Effector CD8-positive, alpha-beta T cell (primary cell): ENCODE measurements around the gene RUNDC1.
"Not testable (repeated sequence)": the region's sequence is repeated elsewhere in the genome, so short reads cannot be mapped to it uniquely, and the experiment has no call there.

ENCODE experiments used
- DNase-seq: peaks from one replicate; lab custom pipeline; 2025; lab: John Stamatoyannopoulos, UW

RUNDC1 gene

DNA sequence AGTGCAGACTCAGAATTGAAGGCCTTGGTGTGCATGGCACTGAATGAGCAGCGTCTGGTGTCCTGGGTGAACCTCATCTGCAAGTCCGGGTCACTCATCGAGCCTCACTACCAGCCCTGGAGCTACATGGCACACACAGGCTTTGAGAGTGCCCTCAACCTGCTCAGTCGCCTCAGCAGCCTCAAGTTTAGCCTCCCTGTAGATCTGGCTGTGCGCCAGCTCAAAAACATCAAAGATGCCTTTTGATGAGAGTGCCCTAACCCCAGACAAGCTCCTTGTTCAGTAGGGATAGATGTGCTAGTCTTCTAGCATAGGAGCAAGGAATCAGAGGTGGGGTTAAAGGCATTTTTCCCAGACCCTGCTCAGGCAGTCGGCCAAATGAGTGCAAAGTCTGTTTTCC is 11.1 kb downstream of the RUNDC1 start:
- no peak for DNase-seq

DNA sequence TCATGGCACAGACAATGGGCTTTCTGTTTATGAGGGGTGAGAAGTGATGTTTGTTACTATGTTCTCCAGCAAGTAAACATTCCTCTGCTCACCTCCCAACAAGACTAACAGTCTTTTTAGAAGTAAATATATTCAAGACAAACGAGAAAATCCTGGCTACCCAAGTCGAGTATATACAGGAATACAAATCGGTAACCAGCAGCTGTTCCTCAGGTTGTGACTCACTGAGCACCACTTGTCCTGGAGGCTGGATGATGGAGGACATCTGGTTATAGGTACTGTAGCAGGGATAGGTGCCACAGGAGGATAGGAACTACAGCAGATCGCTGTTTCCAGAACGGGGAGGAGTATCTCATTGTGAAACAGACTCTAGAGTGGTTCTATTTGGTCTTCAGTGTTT is 12.5 kb downstream of the RUNDC1 start:
- no peak for DNase-seq

DNA sequence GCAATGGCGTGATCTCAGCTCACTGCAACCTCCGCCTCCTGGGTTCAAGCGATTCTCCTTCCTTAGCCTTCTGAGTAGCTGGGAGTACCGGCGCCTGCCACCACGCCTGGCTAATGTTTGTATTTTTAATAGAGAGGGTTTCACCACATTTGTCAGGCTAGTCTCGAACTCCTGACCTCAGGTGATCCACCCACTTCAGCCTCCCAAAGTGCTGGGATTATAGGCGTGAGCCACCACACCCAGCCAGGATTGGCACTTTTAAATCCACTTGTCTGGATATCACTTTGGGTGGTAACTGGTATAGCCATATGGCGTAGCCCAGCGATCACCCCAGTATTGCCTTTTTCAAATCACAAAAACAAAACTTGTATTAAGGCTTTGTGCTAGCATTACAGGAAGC is 13.5 kb downstream of the RUNDC1 start:
- not testable (repeated sequence) for DNase-seq

DNA sequence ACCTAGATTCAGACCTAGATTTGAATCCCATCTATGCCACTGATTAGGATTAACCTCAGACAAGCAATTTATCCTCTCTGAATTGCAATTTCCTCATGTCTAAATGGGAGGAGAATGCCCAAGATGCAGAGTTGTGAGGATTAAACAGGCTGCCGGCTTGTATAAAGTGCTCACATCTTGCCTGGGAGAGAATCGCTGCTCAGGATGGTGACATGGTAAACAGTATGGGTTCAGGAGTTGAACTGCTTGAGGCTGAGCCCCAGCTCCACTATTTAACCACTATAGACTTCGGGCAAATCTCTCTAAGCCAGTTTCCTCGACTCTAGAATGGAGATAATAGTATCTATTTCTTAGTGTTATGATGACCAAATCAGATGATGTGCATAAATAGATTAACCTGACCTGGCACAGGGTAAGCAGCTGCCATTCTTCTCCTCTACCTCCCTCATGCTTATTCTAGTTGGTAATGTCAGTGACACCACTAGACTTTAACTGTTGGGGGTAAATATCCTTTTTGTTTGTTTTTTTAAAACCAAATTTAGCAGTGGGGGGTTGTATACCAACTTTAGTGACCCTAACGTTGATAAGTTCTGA is 17.1 kb downstream of the RUNDC1 start:
- no peak for DNase-seq

DNA sequence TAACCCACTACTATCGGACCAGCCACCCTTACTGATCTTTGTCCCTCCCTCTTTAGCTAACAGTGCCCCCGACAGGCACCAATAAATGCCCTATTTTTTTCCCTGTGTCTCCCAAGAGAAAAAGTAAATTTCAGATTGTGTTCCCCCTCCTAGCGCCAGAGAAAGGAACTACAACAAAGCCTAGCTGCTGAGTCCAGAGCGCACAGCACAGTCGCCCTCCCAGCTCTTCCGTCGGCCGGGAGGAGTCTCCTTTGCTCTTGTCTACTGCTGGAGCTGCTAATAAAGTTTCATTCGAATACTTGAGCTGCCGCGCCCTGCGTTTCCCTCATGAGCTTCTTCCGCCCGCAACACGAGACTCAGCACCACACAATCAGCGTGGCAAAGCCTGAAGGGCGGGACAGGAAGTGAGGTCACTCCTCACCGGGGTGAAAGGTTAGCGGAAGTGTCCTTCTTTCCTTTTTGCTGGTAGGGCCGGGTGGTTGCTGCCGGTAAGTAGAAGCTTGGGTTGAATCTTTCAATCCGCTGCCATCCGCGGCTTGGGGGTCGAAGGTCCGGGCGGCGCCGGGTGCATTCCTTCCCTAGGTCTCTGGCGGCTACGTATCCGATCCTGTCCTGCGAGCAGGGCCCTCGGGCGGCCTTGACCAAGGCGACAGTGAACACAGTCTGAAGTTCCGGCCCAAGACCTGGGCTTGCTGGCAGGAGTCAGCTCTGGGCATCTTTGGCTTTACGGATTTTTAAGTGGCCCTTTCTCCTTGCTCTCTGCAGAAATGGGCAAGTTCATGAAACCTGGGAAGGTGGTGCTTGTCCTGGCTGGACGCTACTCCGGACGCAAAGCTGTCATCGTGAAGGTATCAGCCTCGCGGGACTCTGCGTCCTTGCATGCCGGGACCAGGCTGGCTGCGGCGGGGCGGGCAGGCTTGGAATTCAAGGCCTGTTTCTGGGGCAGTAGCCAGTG is 17.9 kb downstream of the RUNDC1 start, which contains the start of gene RPL27:
TSS of gene RPL27 (plus strand) at position 436 of the 955 bp plus-strand sequence. CDS start at position 768, 332 bp downstream.
- DNase-seq: peak; percentile 95

DNA sequence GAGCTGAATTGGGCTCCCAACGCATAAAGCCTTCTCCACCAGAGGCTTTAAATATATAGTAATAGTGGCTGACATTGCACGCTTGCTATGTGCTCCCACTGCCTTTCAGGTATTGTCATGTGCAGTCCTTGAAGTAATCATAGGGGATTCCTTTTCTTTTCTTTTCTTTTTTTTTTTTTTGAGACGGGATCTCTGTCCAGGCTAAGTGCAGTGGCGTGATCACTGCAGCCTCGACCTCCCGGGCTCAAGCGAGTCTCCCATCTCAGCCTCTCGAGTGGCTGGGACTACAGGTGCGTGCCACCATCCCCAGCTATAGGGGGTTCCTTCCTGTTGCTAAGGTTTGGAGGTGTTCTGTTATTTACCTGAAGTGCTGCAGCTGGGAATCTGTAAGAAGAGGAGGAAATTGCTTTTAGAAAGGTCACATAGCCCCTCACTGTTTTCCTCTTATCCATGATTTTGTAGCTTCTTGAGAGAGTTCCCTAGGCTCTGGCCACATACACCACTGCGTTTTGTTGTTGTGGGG is 18.7 kb downstream of the RUNDC1 start:
- DNase-seq: no peak

DNA sequence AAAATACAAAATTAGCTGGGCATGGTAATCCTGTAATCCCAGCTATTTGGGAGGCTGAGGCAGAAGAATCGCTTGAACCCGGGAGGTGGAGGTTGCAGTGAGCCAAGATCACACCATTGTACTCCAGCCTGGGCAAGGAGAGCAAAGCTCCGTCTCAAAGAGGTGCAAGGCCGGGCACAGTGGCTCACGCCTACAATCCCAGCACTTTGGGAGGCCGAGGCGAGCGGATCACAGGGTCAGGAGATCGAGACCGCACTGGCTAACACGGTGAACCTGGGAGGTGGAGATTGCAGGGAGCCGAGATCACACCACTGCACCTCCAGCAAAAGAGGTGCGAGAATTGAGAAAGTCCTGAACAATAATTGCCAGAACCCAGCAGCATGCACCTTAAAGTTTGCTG is 20.5 kb downstream of the RUNDC1 start:
- DNase-seq: not testable (repeated sequence)

DNA sequence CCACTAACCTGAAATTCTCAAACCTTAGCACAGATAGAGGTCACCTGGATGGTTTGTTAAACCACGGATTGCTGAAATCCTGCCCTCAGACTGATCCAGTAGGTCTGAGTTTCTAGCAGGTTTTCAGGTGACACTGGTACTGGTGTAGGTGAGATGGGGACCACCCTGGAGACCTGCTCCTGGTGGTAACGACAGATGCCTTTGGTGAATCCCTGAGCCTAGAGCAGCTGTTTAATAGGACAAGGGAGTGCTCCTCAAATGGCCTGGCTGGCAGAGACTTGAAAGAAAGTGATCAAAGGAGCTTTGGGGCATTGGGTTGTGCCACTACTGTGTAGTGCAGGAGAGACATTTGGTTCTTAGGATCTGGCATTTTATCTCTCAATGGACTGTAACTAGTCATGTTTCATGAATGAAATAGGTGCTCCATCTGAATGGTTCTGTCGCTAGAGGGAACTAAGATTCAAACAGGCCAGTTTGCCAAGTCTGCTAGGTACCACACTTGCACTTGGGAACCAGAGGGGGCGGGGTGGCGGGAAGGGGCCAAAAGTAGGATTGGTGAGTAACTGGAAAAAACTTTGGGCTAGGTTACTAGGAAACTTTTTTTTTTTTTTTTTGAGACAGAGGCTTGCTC is 23.3 kb downstream of the RUNDC1 start:
- no peak for DNase-seq

DNA sequence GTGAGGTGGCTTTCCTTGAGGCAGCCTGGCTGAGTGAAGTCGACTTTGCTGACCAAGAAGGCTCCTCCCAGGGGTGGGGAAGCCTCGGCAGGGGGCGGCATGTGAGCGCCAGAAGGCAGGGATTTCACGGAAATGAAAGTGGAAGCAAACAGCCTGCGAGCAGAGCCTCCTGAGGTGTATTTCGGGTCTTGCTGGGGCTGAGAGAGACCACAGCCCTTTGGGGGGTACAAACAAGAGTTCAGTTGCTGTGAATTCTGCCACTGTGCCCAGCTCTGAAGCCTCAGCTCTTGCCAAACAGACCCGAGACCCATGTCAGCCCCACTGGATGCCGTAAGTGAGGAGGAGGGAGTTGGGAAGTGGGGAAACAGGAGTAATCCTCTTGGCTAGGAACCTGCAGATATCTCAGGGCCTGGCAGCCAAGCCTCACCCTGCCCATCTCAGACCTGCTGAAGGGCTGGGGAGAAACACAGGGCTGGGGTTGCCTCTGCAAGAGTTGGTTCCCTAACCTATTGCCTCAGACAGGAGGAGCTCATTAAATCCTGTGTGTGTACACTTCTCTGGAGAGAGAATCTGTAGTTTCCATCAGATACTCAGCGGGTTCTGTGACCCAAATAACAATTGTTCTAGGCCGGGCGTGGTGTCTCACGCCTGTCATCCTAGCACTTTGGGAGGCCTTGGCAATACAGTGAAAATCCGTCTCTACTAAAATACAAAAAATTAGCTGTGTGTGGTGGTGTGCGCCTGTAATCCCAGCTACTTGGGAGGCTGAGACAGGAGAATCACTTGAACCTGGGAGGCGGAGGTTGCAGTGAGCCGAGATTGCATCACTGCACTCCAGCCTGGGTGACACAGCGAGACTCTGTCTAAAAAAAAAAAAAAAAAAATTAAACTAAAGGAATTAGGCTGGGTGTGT is 26.5 kb downstream of the RUNDC1 start, which contains the start of gene IFI35:
TSS of gene IFI35 (plus strand) at position 146 of the 913 bp plus-strand sequence. CDS start at position 310, 164 bp downstream.
- peak; percentile 71 for DNase-seq

DNA sequence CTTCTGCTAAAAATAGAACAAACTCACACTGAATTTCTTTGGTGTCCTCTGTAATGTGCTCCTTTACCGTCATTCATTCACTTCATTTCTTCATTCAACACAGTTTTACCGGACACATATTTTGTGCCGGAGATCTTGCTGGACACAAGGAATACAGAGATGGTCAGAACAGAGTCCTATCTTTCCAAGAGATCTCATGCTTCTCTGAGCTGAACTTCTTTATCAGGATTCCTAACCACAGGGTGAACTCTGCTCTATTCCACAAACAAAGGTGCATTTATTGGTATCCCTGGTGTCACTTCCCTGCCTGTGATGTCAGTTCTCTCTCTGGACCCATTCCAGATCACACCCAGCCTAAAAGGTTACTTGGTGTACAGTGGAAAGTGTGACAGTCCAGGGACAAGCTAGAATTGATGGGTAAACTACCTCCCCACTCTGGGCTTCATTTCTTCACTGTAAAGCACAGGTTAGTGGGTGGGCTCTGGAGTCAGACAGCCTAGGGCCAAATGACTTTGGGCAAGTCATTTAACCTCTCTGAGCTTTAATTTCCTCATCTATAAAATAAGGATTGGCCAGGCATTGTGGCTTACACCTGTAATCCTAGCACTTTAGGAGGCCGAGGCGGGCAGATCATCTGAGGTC is 30.4 kb downstream of the RUNDC1 start:
- DNase-seq: no peak

DNA sequence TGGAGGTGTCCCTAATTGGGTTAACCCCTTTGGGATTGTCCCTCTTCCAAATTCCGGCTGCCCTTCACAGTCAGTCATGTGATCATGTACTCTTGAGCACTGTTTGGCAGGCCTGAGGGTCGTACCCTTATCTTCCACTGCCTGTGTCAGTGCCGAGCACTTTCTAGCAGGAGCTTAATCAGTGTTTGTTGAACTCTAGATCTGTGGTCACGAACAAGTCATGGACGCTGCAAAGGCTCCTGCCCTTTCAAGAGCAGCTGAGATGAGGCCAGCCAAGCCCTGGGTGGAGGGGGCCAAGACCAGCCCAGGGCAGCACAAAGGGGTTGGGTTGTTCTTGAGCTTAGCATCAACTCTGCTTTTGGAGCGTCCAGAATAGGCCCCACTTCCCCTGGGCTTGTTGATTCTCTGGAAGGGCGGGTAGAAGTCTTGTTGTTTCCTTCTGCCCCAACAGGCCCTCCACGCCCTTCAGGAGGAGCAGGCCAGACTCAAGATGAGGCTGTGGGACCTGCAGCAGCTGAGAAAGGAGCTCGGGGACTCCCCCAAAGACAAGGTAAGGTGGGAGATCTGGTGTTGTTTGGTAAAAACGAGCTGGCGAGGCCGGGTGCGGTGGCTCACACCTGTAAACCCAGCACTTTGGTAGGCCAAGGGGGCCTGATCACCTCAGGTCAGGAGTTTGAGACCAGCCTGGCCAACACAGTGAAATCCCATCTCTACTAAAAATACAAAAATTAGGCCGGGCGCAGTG is 31.5 kb downstream of the RUNDC1 start:
- DNase-seq: no peak

DNA sequence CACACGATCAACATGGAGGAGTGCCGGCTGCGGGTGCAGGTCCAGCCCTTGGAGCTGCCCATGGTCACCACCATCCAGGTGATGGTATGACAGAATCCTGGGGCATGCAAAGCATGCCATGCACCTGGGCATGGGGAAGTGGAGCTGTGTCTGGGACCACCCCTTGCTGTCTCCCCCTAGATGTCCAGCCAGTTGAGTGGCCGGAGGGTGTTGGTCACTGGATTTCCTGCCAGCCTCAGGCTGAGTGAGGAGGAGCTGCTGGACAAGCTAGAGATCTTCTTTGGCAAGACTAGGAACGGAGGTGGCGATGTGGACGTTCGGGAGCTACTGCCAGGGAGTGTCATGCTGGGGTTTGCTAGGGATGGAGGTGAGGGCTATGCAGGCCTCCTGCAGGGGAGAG is 32.9 kb downstream of the RUNDC1 start:
- DNase-seq: no peak

DNA sequence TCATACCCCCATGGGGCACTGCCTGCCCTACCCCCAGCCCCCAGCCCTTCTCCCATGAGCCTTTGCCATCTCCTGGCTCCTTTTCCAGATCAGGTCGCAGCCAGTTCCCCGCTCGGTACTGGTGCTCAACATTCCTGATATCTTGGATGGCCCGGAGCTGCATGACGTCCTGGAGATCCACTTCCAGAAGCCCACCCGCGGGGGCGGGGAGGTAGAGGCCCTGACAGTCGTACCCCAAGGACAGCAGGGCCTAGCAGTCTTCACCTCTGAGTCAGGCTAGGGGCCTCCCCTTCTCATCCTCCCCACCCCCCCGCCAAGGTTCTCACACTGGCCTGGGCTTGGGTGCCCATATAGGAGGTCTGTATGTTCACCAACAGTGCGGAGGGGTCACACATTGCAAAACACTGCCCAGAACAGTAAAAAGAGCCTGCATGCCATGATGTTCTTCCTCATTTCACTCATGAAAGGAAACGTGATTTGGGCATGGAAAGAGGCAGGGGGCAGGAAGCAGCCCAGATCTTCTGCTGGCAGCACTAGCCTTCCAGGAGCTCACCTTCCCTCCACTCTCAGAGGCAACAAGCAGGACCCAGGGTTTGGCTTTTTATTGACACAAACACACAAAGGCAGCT is 33.8 kb downstream of the RUNDC1 start:
- DNase-seq: no peak

DNA sequence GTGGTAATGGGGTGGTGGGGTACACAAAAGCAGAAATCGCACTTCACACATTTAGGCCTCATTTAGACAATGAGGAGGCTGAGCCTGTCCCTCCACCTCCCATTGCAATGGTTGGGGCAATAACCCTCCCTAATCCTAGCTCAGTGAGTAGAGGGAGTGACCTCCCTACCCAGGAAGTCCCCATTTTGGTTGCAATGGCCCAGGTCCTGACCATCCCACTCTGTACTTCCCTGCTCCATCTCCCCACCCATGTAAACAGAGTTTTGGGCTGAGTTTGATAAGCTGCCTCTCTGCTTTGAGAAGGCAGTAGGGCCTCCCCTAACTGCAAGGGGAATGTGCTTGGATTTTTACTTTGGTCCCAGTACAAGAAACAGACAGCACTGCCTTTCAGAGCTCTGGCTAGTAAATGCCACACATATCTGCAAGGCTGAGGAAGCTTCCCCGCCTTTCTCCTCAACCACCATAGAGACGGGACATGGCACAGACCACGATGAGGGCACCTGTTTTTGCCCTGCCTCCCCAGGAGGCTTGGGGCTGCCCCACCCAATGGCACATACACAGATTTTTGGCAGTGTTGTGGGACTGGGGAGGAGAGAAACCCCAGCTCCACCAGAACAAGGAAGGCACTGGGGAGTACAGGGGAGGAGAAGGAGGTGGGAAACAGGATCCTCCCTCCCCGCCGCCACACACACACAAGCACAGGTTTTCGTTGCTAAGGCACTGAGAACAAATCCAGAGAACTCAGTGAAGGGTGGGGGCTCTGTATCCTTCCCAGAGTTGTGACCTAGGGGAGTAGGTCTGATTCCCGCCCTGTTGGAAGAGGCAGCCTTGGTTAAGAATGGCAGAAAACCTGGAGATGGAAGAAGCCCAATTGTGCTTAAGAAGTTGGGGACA is 34.5 kb downstream of the RUNDC1 start:
- DNase-seq: no peak

DNA sequence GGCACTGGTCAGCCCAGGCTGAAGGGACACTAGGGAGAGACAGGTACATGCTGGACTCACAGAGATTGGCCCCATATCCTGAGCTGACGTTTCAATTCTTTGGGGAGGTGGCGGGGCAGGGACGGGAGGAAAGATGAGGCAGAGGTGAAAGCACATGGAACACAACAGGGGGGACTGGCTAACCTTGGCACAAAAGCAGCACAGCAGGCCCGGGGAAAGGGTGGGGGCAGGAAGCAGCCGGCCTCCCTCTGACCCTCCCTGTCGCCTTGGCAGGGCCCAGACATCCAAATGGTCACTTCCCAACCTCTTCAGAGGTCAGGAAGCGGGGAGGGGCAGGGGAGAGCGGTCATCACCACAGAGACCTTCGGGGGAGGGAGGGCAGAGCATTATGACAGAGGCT is 35.2 kb downstream of the RUNDC1 start:
- no peak for DNase-seq

DNA sequence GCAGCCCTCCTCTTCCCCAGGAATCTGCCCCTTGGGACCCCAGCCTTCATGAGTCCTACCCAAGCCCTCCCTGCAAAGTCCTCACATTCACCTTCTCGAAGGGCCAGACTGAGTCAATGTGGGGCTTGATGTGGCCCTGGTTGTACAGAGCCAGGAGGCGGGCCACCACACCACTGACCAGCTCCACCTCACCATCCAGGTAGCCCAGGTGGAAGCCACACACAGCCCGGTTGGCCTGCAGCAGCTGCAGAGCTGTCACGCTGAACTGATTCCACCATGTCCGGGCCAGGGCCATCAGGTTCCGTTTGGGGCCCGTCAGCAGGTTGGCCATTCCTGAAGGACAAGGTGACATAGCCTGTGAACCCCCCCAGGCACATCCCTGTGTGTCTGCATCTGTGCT is 35.9 kb downstream of the RUNDC1 start:
- no peak for DNase-seq

DNA sequence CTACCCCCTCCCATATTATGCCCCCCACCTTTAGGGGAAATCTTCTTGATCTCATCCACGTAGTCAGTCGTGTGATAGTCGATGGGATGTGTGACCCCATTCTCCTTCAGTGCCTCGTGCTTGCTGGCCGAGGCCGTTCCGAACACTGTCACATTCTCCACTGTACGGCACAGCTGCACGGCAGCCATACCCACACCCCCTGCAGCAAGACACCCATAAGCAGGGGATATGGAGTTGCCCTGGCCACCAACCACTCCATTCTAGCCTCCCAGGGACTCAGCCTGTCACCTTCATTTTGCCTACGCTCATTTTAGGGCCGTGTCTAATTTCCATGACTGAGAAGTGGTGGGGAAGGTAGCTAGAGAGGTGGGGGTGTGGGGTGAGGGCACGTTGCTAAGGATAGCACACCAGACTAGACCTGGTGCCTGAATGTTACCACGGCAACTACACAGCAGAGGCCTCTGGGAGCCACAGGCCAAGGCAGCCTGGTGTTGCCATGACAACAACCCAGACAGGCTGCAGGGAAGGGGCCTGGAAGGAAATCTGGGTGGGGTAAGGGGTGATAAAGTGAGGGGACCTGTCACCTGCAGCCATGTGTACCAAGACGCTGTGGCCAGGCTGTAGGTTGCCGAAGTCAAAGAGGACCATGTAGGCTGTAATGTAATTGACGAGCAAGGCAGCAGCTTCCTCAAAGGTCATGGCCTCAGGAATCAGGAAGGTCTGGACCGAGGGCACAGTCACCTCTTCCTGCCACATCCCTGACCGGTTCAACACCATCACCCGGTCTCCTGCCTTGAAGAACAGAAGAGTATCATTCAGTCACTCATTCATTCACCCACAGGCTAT is 37.9 kb downstream of the RUNDC1 start:
- no peak for DNase-seq

DNA sequence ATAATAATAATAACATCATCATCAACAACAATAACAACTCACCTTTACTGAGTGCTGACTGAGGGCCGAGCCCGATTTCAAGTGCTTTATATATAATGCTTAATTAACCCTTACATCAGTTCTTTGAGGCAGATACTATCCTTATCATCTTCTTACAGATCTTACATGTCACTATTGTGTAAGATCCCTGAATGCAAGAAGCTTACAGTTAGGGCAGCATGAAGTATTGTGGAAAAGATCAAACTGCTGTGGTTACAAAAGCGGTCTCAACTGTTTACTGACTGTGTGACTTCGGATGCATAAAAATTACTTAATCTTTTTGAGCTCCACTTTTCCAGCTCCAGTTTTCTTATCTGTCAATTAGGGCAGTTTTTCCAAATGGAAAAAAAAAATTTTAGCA is 38.6 kb downstream of the RUNDC1 start:
- DNase-seq: no peak
